ENCODE results near the gene CRNN.
A peak's percentile ranks its signal among the peaks of the same experiment; 100 is the strongest.

The CRNN gene

DNA sequence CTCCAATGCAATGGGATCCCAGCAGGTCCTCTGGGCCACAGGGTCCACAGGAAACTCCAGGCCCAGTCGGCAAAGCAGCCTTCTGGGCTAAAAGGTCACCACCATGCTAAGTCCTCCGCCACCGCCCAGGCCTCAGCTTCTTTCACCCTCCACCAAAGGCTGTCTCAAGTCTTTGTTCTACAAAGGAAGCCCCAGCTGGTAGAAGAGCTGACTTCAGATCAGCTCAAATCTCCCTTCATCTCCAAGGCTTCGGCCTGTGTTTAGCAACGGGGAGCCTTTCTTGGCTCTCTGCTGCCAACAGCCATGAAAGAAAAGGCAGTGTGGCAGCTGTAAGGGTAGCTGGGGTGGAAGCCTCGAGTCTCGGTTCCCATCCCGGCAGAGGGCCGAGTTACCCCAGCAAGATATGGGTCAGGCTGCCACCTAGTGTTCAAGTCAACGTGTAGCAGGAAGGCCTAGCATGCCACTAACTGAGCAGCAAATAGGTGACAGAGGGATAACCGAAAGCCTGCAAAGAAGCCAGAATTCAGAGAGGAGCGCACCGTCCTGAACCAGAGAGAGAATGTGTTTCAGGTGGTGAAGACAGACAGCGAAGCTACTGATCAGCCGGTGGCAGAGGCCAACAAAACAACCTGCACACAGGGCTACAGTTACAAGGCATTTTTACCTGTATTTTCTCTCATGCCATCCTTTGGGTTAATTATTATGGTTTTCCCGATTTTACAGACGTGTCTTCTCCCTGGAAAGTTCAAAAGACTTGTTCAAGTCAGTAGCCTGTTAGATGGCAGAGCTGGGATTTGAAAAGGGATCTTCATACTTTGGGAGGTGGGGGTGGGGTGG, 26.8 kb upstream of the CRNN start:
- no CpG with 5 or more reads among the region's 17 CpGs for WGBS (ENCODE audit: extremely low coverage, insufficient coverage, low lambda C conversion rate)
- Histone ChIP-seq H2BK120ac (ENCODE audit: low read depth, low read length) (no peak overlapping the region), H3K9ac (ENCODE audit: low read length) (no peak overlapping the region), H3K27ac (ENCODE audit: low read depth, low read length) (no peak overlapping the region), H3K18ac (ENCODE audit: low read length) (no peak overlapping the region), H3K36me3 (ENCODE audit: control insufficient read depth, insufficient read depth, low read length) (no peaks in the 10 kb centered on the region), H2BK5ac (ENCODE audit: low read length) (no peak overlapping the region), H4K8ac (ENCODE audit: low read depth, low read length) (no peak overlapping the region), H2BK15ac (replicated peaks; ENCODE audit: low read depth) (no peak overlapping the region), H3K56ac (ENCODE audit: low read length) (no peak overlapping the region), H3K27me3 (ENCODE audit: insufficient read depth, low read length, poor library complexity) (no peaks in the 10 kb centered on the region), H4K5ac (ENCODE audit: low read length) (no peak overlapping the region), H3K4me3 (ENCODE audit: low read length) (no peak overlapping the region), H3K23ac (ENCODE audit: low read length) (no peak overlapping the region), H3K79me2 (ENCODE audit: control insufficient read depth, insufficient read depth, low read length) (no peaks in the 10 kb centered on the region), H3K4me2 (ENCODE audit: low read length) (no peak overlapping the region), H3K79me1 (ENCODE audit: low read length) (no peaks in the 10 kb centered on the region), H2AK5ac (ENCODE audit: low read length) (no peak overlapping the region), H3K4me1 (ENCODE audit: control insufficient read depth, low read depth, low read length) (no peaks in the 10 kb centered on the region), H3K4ac (ENCODE audit: low read depth, low read length) (no peak overlapping the region)
- DNase-seq: peak; percentile 66

GRCh38 chr1:152436593-152437496, 22.8 kb upstream of the CRNN start:
- Histone ChIP-seq H2AK5ac (ENCODE audit: low read length) (no peak overlapping the region), H3K36me3 (ENCODE audit: control insufficient read depth, insufficient read depth, low read length) (no peaks in the 10 kb centered on the region)

GRCh38 chr1:152427458-152427857, 13.4 kb upstream of the CRNN start:
- Histone ChIP-seq H3K18ac (ENCODE audit: low read length) (no peak overlapping the region), H3K27ac (ENCODE audit: low read depth, low read length) (no peak overlapping the region), H3K27me3 (ENCODE audit: insufficient read depth, low read length, poor library complexity) (no peaks in the 10 kb centered on the region), H4K8ac (ENCODE audit: low read depth, low read length) (no peak overlapping the region), H2AK5ac (ENCODE audit: low read length) (no peak overlapping the region), H3K36me3 (ENCODE audit: control insufficient read depth, insufficient read depth, low read length) (no peaks in the 10 kb centered on the region), H3K4me3 (ENCODE audit: low read length) (no peak overlapping the region), H3K4ac (ENCODE audit: low read depth, low read length) (no peak overlapping the region), H2BK15ac (replicated peaks; ENCODE audit: low read depth) (no peak overlapping the region), H3K23ac (ENCODE audit: low read length) (no peak overlapping the region), H3K79me2 (ENCODE audit: control insufficient read depth, insufficient read depth, low read length) (no peaks in the 10 kb centered on the region), H3K56ac (ENCODE audit: low read length) (no peak overlapping the region), H2BK120ac (ENCODE audit: low read depth, low read length) (no peak overlapping the region), H3K4me1 (ENCODE audit: control insufficient read depth, low read depth, low read length) (no peaks in the 10 kb centered on the region), H4K5ac (ENCODE audit: low read length) (no peak overlapping the region), H2BK5ac (ENCODE audit: low read length) (no peak overlapping the region), H3K9ac (ENCODE audit: low read length) (no peak overlapping the region), H3K79me1 (ENCODE audit: low read length) (no peaks in the 10 kb centered on the region), H3K4me2 (ENCODE audit: low read length) (no peak overlapping the region)
- WGBS (ENCODE audit: extremely low coverage, insufficient coverage, low lambda C conversion rate): no CpG with 5 or more reads among the region's 3 CpGs
- DNase-seq: no peak

More at GRCh38 chr1:152436593-152437496, 22.8 kb upstream of the CRNN start:
- H3K4me2 ChIP-seq (ENCODE audit: low read length): no peak overlapping the region
- no peak overlapping the region for H3K27ac ChIP-seq (ENCODE audit: low read depth, low read length)
- no peak overlapping the region for H4K8ac ChIP-seq (ENCODE audit: low read depth, low read length)
- no peak overlapping the region for H3K56ac ChIP-seq (ENCODE audit: low read length)
- no peak overlapping the region for H2BK15ac ChIP-seq (replicated peaks; ENCODE audit: low read depth)
- H3K79me1 ChIP-seq (ENCODE audit: low read length): no peaks in the 10 kb centered on the region
- no peaks in the 10 kb centered on the region for H3K79me2 ChIP-seq (ENCODE audit: control insufficient read depth, insufficient read depth, low read length)
- H3K18ac ChIP-seq (ENCODE audit: low read length): no peak overlapping the region
- H3K23ac ChIP-seq (ENCODE audit: low read length): no peak overlapping the region
- H3K4me1 ChIP-seq (ENCODE audit: control insufficient read depth, low read depth, low read length): no peaks in the 10 kb centered on the region
- H3K4ac ChIP-seq (ENCODE audit: low read depth, low read length): no peak overlapping the region
- H3K9ac ChIP-seq (ENCODE audit: low read length): no peak overlapping the region
- WGBS (ENCODE audit: extremely low coverage, insufficient coverage, low lambda C conversion rate): no CpG with 5 or more reads among the region's 2 CpGs
- no peak overlapping the region for H2BK120ac ChIP-seq (ENCODE audit: low read depth, low read length)
- H3K4me3 ChIP-seq (ENCODE audit: low read length): no peak overlapping the region
- H3K27me3 ChIP-seq (ENCODE audit: insufficient read depth, low read length, poor library complexity): no peaks in the 10 kb centered on the region
- no peak overlapping the region for H4K5ac ChIP-seq (ENCODE audit: low read length)
- no peak for DNase-seq
- H2BK5ac ChIP-seq (ENCODE audit: low read length): no peak overlapping the region

- no peak overlapping the region for H4K8ac ChIP-seq (ENCODE audit: low read depth, low read length)
- no peak overlapping the region for H2AK5ac ChIP-seq (ENCODE audit: low read length)
- H3K4me2 ChIP-seq (ENCODE audit: low read length): no peak overlapping the region
- H3K56ac ChIP-seq (ENCODE audit: low read length): no peak overlapping the region
- H3K36me3 ChIP-seq (ENCODE audit: control insufficient read depth, insufficient read depth, low read length): no peaks in the 10 kb centered on the region
- no peak overlapping the region for H2BK120ac ChIP-seq (ENCODE audit: low read depth, low read length)
- H3K27ac ChIP-seq (ENCODE audit: low read depth, low read length): no peak overlapping the region
- H3K4ac ChIP-seq (ENCODE audit: low read depth, low read length): no peak overlapping the region
- H4K5ac ChIP-seq (ENCODE audit: low read length): no peak overlapping the region
- H3K79me2 ChIP-seq (ENCODE audit: control insufficient read depth, insufficient read depth, low read length): no peaks in the 10 kb centered on the region
- no peaks in the 10 kb centered on the region for H3K79me1 ChIP-seq (ENCODE audit: low read length)
- H3K4me3 ChIP-seq (ENCODE audit: low read length): no peak overlapping the region
- DNase-seq: no peak
- no peak overlapping the region for H3K23ac ChIP-seq (ENCODE audit: low read length)
- no peak overlapping the region for H3K18ac ChIP-seq (ENCODE audit: low read length)
- H2BK5ac ChIP-seq (ENCODE audit: low read length): no peak overlapping the region
- H3K27me3 ChIP-seq (ENCODE audit: insufficient read depth, low read length, poor library complexity): no peaks in the 10 kb centered on the region
- no peaks in the 10 kb centered on the region for H3K4me1 ChIP-seq (ENCODE audit: control insufficient read depth, low read depth, low read length)
- H2BK15ac ChIP-seq (replicated peaks; ENCODE audit: low read depth): no peak overlapping the region
- no peak overlapping the region for H3K9ac ChIP-seq (ENCODE audit: low read length)
These were observed 12.7 kb upstream of the CRNN start for GRCh38 chr1:152426731-152427130.

DNA sequence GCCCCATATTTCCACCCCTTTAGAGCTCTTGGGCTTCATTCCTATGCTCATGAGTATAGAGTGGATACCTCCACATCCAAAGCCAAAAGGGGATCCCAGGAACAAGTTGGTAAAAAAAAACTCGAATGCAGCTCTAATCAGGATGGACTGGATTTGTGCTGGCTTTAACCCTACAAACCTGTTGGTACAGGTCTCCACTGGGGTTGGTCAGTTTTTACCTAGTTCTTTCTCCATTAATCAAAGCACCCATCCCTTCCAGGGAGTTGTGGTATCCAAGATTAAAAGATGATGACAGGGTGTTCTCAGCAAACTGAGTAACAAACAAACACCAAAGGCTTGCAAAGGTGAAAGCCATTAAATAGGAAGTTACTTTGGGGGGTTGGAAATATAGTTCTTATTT, 5.9 kb upstream of the CRNN start:
- no CpG with 5 or more reads among the region's 1 CpG for WGBS (ENCODE audit: extremely low coverage, insufficient coverage, low lambda C conversion rate)
- H3K79me1 ChIP-seq (ENCODE audit: low read length): no peaks in the 10 kb centered on the region
- H3K36me3 ChIP-seq (ENCODE audit: control insufficient read depth, insufficient read depth, low read length): no peaks in the 10 kb centered on the region
- H3K9ac ChIP-seq (ENCODE audit: low read length): no peak overlapping the region
- H4K5ac ChIP-seq (ENCODE audit: low read length): no peak overlapping the region
- no peak for DNase-seq
- no peaks in the 10 kb centered on the region for H3K4me1 ChIP-seq (ENCODE audit: control insufficient read depth, low read depth, low read length)
- no peak overlapping the region for H3K27ac ChIP-seq (ENCODE audit: low read depth, low read length)
- H2BK15ac ChIP-seq (replicated peaks; ENCODE audit: low read depth): no peak overlapping the region
- H3K18ac ChIP-seq (ENCODE audit: low read length): no peak overlapping the region
- H3K27me3 ChIP-seq (ENCODE audit: insufficient read depth, low read length, poor library complexity): no peaks in the 10 kb centered on the region
- no peak overlapping the region for H2AK5ac ChIP-seq (ENCODE audit: low read length)
- no peak overlapping the region for H3K4me2 ChIP-seq (ENCODE audit: low read length)
- no peak overlapping the region for H2BK5ac ChIP-seq (ENCODE audit: low read length)
- no peak overlapping the region for H4K8ac ChIP-seq (ENCODE audit: low read depth, low read length)
- H2BK120ac ChIP-seq (ENCODE audit: low read depth, low read length): no peak overlapping the region
- no peak overlapping the region for H3K4me3 ChIP-seq (ENCODE audit: low read length)
- no peak overlapping the region for H3K23ac ChIP-seq (ENCODE audit: low read length)
- H3K79me2 ChIP-seq (ENCODE audit: control insufficient read depth, insufficient read depth, low read length): no peaks in the 10 kb centered on the region
- H3K4ac ChIP-seq (ENCODE audit: low read depth, low read length): no peak overlapping the region
- no peak overlapping the region for H3K56ac ChIP-seq (ENCODE audit: low read length)
